HEK293T (cell line): ENCODE data around the gene SCLT1.

Experiments used
- CTCF ChIA-PET: fragments of 350-600 bp; formaldehyde crosslinking; extraction: SDS; loops from one replicate; lab custom pipeline; 2021; ENCODE audit warnings: antibody characterized with exemption, inconsistent platforms; lab: Yijun Ruan, JAX
- POLR2A ChIA-PET: fragments of 350-600 bp; formaldehyde crosslinking; extraction: SDS; loops from one replicate; lab custom pipeline; 2020; ENCODE audit warnings: antibody characterized with exemption, inconsistent platforms; lab: Yijun Ruan, JAX
- DNase-seq: peaks from one replicate; pipeline ENCODE4 v3.0.0; 2012; ENCODE audit warnings: mixed read lengths; ENCODE audit errors: extremely low spot score
- ARNT ChIP-seq: fragments of 450-650 bp; IDR thresholded peaks from 2 replicates; pipeline ENCODE4 v1.6.1; 2017; ENCODE audit warnings: mild to moderate bottlenecking
- BHLHE40 ChIP-seq: fragments of 450-650 bp; IDR thresholded peaks from 2 replicates; pipeline ENCODE4 v1.6.1; 2016; ENCODE audit warnings: mild to moderate bottlenecking, moderate library complexity, borderline replicate concordance
- CTBP1 ChIP-seq: fragments of 450-650 bp; IDR thresholded peaks from 2 replicates; pipeline ENCODE4 v1.6.1; 2016; ENCODE audit warnings: borderline replicate concordance
- ELF4 ChIP-seq: fragments of 450-650 bp; IDR thresholded peaks from 2 replicates; pipeline ENCODE4 v1.6.1; 2017; ENCODE audit warnings: antibody characterized with exemption
- FOXA1 ChIP-seq: fragments of 450-650 bp; IDR thresholded peaks from 2 replicates; pipeline ENCODE4 v1.6.1; 2016; ENCODE audit warnings: mild to moderate bottlenecking
- FOXK2 ChIP-seq: fragments of 450-650 bp; IDR thresholded peaks from 2 replicates; pipeline ENCODE4 v1.6.1; 2016; ENCODE audit warnings: mild to moderate bottlenecking
- FOXM1 ChIP-seq: fragments of 450-650 bp; IDR thresholded peaks from 2 replicates; pipeline ENCODE4 v1.6.1; 2017; ENCODE audit warnings: mild to moderate bottlenecking, borderline replicate concordance
- HDGF ChIP-seq: fragments of 450-650 bp; IDR thresholded peaks from 2 replicates; pipeline ENCODE4 v1.6.1; 2017; ENCODE audit warnings: antibody characterized with exemption, borderline replicate concordance
- L3MBTL2 ChIP-seq: fragments of 450-650 bp; conservative IDR thresholded peaks from 2 replicates; pipeline ENCODE4 v1.6.1; 2016; ENCODE audit warnings: mild to moderate bottlenecking
- LEF1 ChIP-seq: fragments of 450-650 bp; IDR thresholded peaks from 2 replicates; pipeline ENCODE4 v1.6.1; 2017; ENCODE audit warnings: mild to moderate bottlenecking, borderline replicate concordance
- NFRKB ChIP-seq: fragments of 450-650 bp; IDR thresholded peaks from 2 replicates; pipeline ENCODE4 v1.6.1; 2016; ENCODE audit warnings: mild to moderate bottlenecking, moderate library complexity
- PKNOX1 ChIP-seq: fragments of 450-650 bp; IDR thresholded peaks from 2 replicates; pipeline ENCODE4 v1.6.1; 2016
- SP1 ChIP-seq: fragments of 450-650 bp; IDR thresholded peaks from 2 replicates; pipeline ENCODE4 v1.6.1; 2017
- SUZ12 ChIP-seq: fragments of 450-650 bp; IDR thresholded peaks from 2 replicates; pipeline ENCODE4 v1.6.1; 2016; ENCODE audit warnings: mild to moderate bottlenecking
- TARDBP ChIP-seq: fragments of 450-650 bp; IDR thresholded peaks from 2 replicates; pipeline ENCODE4 v1.6.1; 2016
- ZNF384 ChIP-seq: fragments of 450-650 bp; IDR thresholded peaks from 2 replicates; pipeline ENCODE4 v1.6.1; 2016

SCLT1 gene

GRCh38 chr4:128906581-128906980 is 186.8 kb downstream of the SCLT1 start:
- DNase-seq = no peak
- POLR2A ChIA-PET = no interaction called here
- CTCF ChIA-PET = no interaction called here
- TF ChIP-seq CTBP1 (no peak), ZNF384 (no peak), FOXA1 (no peak), NFRKB (no peak)

- DNase-seq = no peak
- POLR2A ChIA-PET = no interaction called here
- TF ChIP-seq BHLHE40 = no peak
- TF ChIP-seq ELF4 = no peak
- no peak for TF ChIP-seq NFRKB
- no peak for TF ChIP-seq FOXM1
- TF ChIP-seq SP1 = no peak
- no peak for TF ChIP-seq ARNT
- no peak for TF ChIP-seq HDGF
- TF ChIP-seq LEF1 = no peak
- TF ChIP-seq ZNF384 = no peak
- no peak for TF ChIP-seq TARDBP
- no peak for TF ChIP-seq SUZ12
- TF ChIP-seq PKNOX1 = no peak
- TF ChIP-seq FOXK2 = no peak
- TF ChIP-seq CTBP1 = no peak
- TF ChIP-seq L3MBTL2 = no peak
- no peak for TF ChIP-seq FOXA1
- CTCF ChIA-PET = no interaction called here
Measured at GRCh38 chr4:128904821-128905220, 188.5 kb downstream of the SCLT1 start.

- TF ChIP-seq ARNT (no peak), CTBP1 (no peak), L3MBTL2 (no peak), FOXM1 (no peak), LEF1 (no peak), FOXA1 (no peak), HDGF (no peak), FOXK2 (no peak), SUZ12 (no peak), ZNF384 (no peak), BHLHE40 (no peak), ELF4 (no peak), TARDBP (no peak), NFRKB (no peak), PKNOX1 (no peak), SP1 (no peak)
- ChIA-PET POLR2A (no interaction called here), CTCF (no interaction called here)
Measured at GRCh38 chr4:128880662-128881061, 212.7 kb downstream of the SCLT1 start.

GRCh38 chr4:128879971-128880370 is 213.4 kb downstream of the SCLT1 start:
- DNase-seq = no peak
- CTCF ChIA-PET = no interaction called here
- no peak for TF ChIP-seq FOXK2
- TF ChIP-seq ZNF384 = no peak
- no peak for TF ChIP-seq CTBP1
- TF ChIP-seq ARNT = no peak
- TF ChIP-seq PKNOX1 = no peak
- TF ChIP-seq BHLHE40 = no peak
- no peak for TF ChIP-seq FOXA1
- TF ChIP-seq NFRKB = no peak
- no peak for TF ChIP-seq L3MBTL2
- no peak for TF ChIP-seq FOXM1
- no peak for TF ChIP-seq HDGF
- TF ChIP-seq ELF4 = no peak
- no peak for TF ChIP-seq LEF1
- POLR2A ChIA-PET = no interaction called here

More at GRCh38 chr4:128880662-128881061, 212.7 kb downstream of the SCLT1 start:
- no peak for DNase-seq

- DNase-seq = no peak
- CTCF ChIA-PET = no interaction called here
- POLR2A ChIA-PET = no interaction called here
- TF ChIP-seq SUZ12 (no peak), FOXA1 (no peak), SP1 (no peak), FOXM1 (no peak), NFRKB (no peak), PKNOX1 (no peak), TARDBP (no peak), HDGF (no peak), ARNT (no peak), ELF4 (no peak), FOXK2 (no peak), L3MBTL2 (no peak), BHLHE40 (no peak), ZNF384 (no peak), LEF1 (no peak), CTBP1 (no peak)
Measured at GRCh38 chr4:128879283-128879682, 214.1 kb downstream of the SCLT1 start.

- CTCF ChIA-PET = no interaction called here
- TF ChIP-seq SUZ12 = no peak
- no peak for TF ChIP-seq L3MBTL2
- TF ChIP-seq LEF1 = no peak
- no peak for TF ChIP-seq PKNOX1
- no peak for TF ChIP-seq SP1
- no peak for TF ChIP-seq HDGF
- no peak for TF ChIP-seq FOXM1
- TF ChIP-seq ELF4 = no peak
- no peak for TF ChIP-seq ZNF384
- TF ChIP-seq ARNT = no peak
- TF ChIP-seq NFRKB = no peak
- TF ChIP-seq FOXK2 = no peak
- no peak for TF ChIP-seq CTBP1
- no peak for TF ChIP-seq TARDBP
- TF ChIP-seq BHLHE40 = no peak
- no peak for TF ChIP-seq FOXA1
Measured at GRCh38 chr4:128877934-128878333, 215.4 kb downstream of the SCLT1 start.

More at GRCh38 chr4:128877934-128878333, 215.4 kb downstream of the SCLT1 start:
- DNase-seq = no peak
- POLR2A ChIA-PET = no interaction called here
